MM.1S (cell line): Measurements from ENCODE around the gene SLC13A5.

ENCODE experiments used
- DNase-seq: peaks from one replicate; pipeline ENCODE4 v3.0.0-alpha.2; 2015
- H2AFZ ChIP-seq: fragments of 300-600 bp; sonication (generic); 2 replicates; pipeline ENCODE4 v1.6.0; 2016; ENCODE audit warnings: antibody characterized with exemption, low read length
- H3F3A ChIP-seq: fragments of 300-600 bp; sonication (generic); 2 replicates; pipeline ENCODE4 v1.6.1; 2016; ENCODE audit warnings: mild to moderate bottlenecking, antibody characterized with exemption, low read length, moderate library complexity, mixed read lengths; ENCODE audit not compliant: insufficient read depth
- H3K27ac ChIP-seq: fragments of 300-600 bp; sonication (generic); 2 replicates; pipeline ENCODE4 v1.5.1; 2016; ENCODE audit warnings: mild to moderate bottlenecking, low read length
- H3K27me3 ChIP-seq: fragments of 300-600 bp; sonication (generic); replicated peaks from 2 replicates; pipeline ENCODE4 v1.6.0; 2016; ENCODE audit warnings: low read length; ENCODE audit not compliant: insufficient read depth
- H3K36me3 ChIP-seq: fragments of 300-600 bp; sonication (generic); replicated peaks from 2 replicates; pipeline ENCODE4 v1.6.1; 2016; ENCODE audit warnings: mild to moderate bottlenecking, low read length, mixed read lengths; ENCODE audit not compliant: insufficient read depth
- H3K4me1 ChIP-seq: fragments of 300-600 bp; sonication (generic); 2 replicates; pipeline ENCODE4 v1.6.1; 2016; ENCODE audit warnings: low read length, mixed read lengths
- H3K4me2 ChIP-seq: fragments of 300-600 bp; sonication (generic); 2 replicates; pipeline ENCODE4 v1.6.0; 2016; ENCODE audit warnings: low read depth, low read length
- H3K4me3 ChIP-seq: fragments of 300-600 bp; sonication (generic); 2 replicates; pipeline ENCODE4 v1.5.1; 2016; ENCODE audit warnings: low read length, mixed read lengths
- H3K79me2 ChIP-seq: fragments of 300-600 bp; sonication (generic); 2 replicates; pipeline ENCODE4 v1.6.1; 2016; ENCODE audit warnings: mixed run types, low read length, mixed read lengths
- H3K9ac ChIP-seq: fragments of 300-600 bp; sonication (generic); 2 replicates; pipeline ENCODE4 v1.6.1; 2016; ENCODE audit warnings: low read length, mixed read lengths
- H3K9me2 ChIP-seq: fragments of 300-600 bp; sonication (generic); replicated peaks from 2 replicates; pipeline ENCODE4 v1.6.1; 2016; ENCODE audit warnings: mild to moderate bottlenecking, low read length, mixed read lengths; ENCODE audit not compliant: insufficient read depth
- H3K9me3 ChIP-seq: fragments of 300-600 bp; sonication (generic); replicated peaks from 2 replicates; pipeline ENCODE4 v1.6.1; 2016; ENCODE audit warnings: mild to moderate bottlenecking, low read length, mixed read lengths; ENCODE audit not compliant: insufficient read depth
- H4K20me1 ChIP-seq: fragments of 300-600 bp; sonication (generic); 2 replicates; pipeline ENCODE4 v1.6.1; 2016; ENCODE audit warnings: mild to moderate bottlenecking, low read length, moderate library complexity, mixed read lengths; ENCODE audit not compliant: insufficient read depth
- CTCF ChIP-seq: fragments of 300-600 bp; sonication (generic); IDR thresholded peaks from 2 replicates; pipeline ENCODE4 v1.5.1; 2016; ENCODE audit warnings: antibody characterized with exemption, low read length, mixed read lengths
- EZH2 ChIP-seq: fragments of 300-600 bp; sonication (generic); optimal IDR thresholded peaks from 2 replicates; pipeline ENCODE3; 2017; ENCODE audit warnings: low read depth, mild to moderate bottlenecking, antibody characterized with exemption, low read length, mixed read lengths
- EZH2phosphoT487 ChIP-seq: fragments of 300-600 bp; sonication (generic); IDR thresholded peaks from 2 replicates; pipeline ENCODE4 v1.6.1; 2018; ENCODE audit warnings: antibody characterized with exemption, low read length

The SLC13A5 gene

GRCh38 chr17:6724009-6724408 lies 10.8 kb upstream of the SLC13A5 start:
- Histone ChIP-seq H3K27ac (no peak overlapping the region), H3K36me3 (no peaks in the 10 kb centered on the region), H3K4me2 (no peak overlapping the region), H3F3A (no peaks in the 10 kb centered on the region), H3K27me3 (peaks cover 10% of the 10 kb centered on the region), H3K9ac (no peak overlapping the region), H3K9me3 (no peaks in the 10 kb centered on the region), H3K9me2 (no peaks in the 10 kb centered on the region), H3K4me1 (no peaks in the 10 kb centered on the region), H2AFZ (no peak overlapping the region), H3K79me2 (no peaks in the 10 kb centered on the region), H4K20me1 (no peaks in the 10 kb centered on the region), H3K4me3 (no peak overlapping the region)
- TF ChIP-seq EZH2phosphoT487: no peak
- no peak for TF ChIP-seq CTCF
- TF ChIP-seq EZH2: no peak
- DNase-seq: no peak

DNA sequence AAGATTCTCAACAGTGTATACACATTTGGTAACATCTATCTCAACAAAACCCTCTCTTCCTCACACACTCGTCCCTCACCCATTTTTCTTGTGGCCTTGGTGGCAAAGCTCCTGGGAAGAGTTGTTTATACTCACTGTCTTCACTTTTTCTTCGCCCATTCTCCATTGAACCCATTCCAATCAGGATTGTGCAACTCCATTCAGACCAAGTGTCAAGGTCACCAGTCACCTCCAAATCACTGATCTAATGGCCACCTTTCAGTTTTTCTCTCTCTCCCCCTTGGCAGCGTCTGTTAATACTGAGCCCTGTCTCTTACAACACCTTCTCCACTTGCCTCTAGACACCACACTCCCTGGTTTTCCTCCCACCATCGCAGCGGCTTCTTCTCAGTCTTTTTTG lies 8.6 kb upstream of the SLC13A5 start:
- Histone ChIP-seq H3K27me3 (peaks cover 14% of the 10 kb centered on the region), H2AFZ (no peak overlapping the region), H3K27ac (no peak overlapping the region), H3K9ac (no peak overlapping the region), H3K9me2 (no peaks in the 10 kb centered on the region), H3K9me3 (no peaks in the 10 kb centered on the region), H4K20me1 (no peaks in the 10 kb centered on the region), H3K4me3 (no peak overlapping the region), H3F3A (no peaks in the 10 kb centered on the region), H3K4me1 (no peaks in the 10 kb centered on the region), H3K36me3 (no peaks in the 10 kb centered on the region), H3K79me2 (no peaks in the 10 kb centered on the region), H3K4me2 (no peak overlapping the region)
- no peak for TF ChIP-seq EZH2
- no peak for TF ChIP-seq EZH2phosphoT487
- TF ChIP-seq CTCF: no peak
- DNase-seq: no peak

- Histone ChIP-seq H3F3A (no peaks in the 10 kb centered on the region), H3K4me2 (no peak overlapping the region), H3K79me2 (no peaks in the 10 kb centered on the region), H3K27me3 (peaks cover 30% of the 10 kb centered on the region), H3K9ac (no peak overlapping the region), H3K4me3 (no peak overlapping the region), H3K9me2 (no peaks in the 10 kb centered on the region), H3K27ac (no peak overlapping the region), H3K36me3 (no peaks in the 10 kb centered on the region), H2AFZ (no peak overlapping the region), H3K9me3 (no peaks in the 10 kb centered on the region), H3K4me1 (no peaks in the 10 kb centered on the region), H4K20me1 (no peaks in the 10 kb centered on the region)
- no peak for TF ChIP-seq CTCF
- no peak for TF ChIP-seq EZH2phosphoT487
- TF ChIP-seq EZH2: no peak
- no peak for DNase-seq
These were observed 3.6 kb upstream of the SLC13A5 start for GRCh38 chr17:6716736-6717135.
